Astrocyte of the cerebellum (primary cell): ENCODE measurements around the gene AGXT2.
"Not testable (repeated sequence)": the region's sequence is repeated elsewhere in the genome, so short reads cannot be mapped to it uniquely, and the experiment has no call there.

Source experiments
- DNase-seq: peaks from one replicate; pipeline ENCODE4 v3.0.0-alpha.2; 2011; ENCODE audit warnings: low read depth
- H3K4me3 ChIP-seq: 2 replicates; pipeline ENCODE4 v1.5.1; 2011; ENCODE audit warnings: mild to moderate bottlenecking, low read depth, low read length, moderate library complexity
- in situ Hi-C: cut with HindIII; loops from 2 replicates; pipeline ENCODE4 v1.10.0; 2017; ENCODE audit warnings: low sequenced_read_pairs
- TF ChIP-seq, protein P1 (sequence below): IDR thresholded peaks from 2 replicates; pipeline ENCODE4 v1.5.1; 2012; ENCODE audit warnings: low read length, low read depth, moderate library complexity, mild to moderate bottlenecking; ENCODE audit errors: missing control alignments

AGXT2 gene

GRCh38 chr5:35046774-35047173, 975 bp downstream of the AGXT2 start:
- peak; percentile 29 for DNase-seq
- H3K4me3 ChIP-seq, result no peak overlapping the region
- in situ Hi-C loops, result no loop called here
- TF ChIP-seq, protein P1, sequence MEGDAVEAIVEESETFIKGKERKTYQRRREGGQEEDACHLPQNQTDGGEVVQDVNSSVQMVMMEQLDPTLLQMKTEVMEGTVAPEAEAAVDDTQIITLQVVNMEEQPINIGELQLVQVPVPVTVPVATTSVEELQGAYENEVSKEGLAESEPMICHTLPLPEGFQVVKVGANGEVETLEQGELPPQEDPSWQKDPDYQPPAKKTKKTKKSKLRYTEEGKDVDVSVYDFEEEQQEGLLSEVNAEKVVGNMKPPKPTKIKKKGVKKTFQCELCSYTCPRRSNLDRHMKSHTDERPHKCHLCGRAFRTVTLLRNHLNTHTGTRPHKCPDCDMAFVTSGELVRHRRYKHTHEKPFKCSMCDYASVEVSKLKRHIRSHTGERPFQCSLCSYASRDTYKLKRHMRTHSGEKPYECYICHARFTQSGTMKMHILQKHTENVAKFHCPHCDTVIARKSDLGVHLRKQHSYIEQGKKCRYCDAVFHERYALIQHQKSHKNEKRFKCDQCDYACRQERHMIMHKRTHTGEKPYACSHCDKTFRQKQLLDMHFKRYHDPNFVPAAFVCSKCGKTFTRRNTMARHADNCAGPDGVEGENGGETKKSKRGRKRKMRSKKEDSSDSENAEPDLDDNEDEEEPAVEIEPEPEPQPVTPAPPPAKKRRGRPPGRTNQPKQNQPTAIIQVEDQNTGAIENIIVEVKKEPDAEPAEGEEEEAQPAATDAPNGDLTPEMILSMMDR, result no peak

DNA sequence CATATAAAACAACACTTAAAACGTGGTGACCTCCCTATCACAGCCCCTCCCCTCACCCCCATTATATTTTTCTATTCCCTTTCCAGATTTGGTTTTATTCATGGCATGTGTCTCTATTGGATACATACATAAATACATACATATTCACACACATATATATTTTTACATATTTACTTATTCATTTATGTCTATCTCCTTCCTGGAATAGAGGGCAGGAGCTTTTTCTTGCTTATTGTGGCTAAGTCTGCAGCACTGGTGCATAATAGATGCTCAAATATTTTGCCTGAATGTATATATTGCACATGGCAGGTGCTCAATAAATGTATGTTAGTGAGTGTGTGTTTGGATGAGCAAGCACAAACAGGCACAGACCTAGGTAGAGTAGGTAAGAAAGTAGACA, 2.5 kb downstream of the AGXT2 start:
- no peak for DNase-seq
- no peak overlapping the region for H3K4me3 ChIP-seq
- in situ Hi-C loops, result no loop called here
- TF ChIP-seq, protein P1, result no peak

DNA sequence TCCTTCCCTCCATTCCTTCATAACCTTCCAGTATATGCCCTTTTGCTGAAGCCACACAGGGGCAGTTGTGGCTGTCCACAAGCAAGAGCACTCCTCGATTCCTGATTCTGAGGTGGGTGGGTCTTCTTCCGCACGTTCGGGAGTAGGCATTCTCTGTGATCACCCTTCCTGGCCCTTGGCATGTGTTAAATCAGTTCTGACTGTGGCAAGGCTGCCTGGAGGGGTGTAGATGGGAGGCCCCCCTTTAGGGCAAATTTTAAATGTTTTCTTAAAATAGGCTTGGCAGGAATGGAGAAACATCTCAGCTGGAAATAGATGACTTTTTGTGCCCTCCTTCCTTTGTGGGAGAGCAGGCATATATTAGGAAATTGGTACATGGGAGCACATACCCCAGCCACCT, 3.1 kb downstream of the AGXT2 start:
- in situ Hi-C loops, result no loop called here
- DNase-seq, result no peak
- TF ChIP-seq, protein P1, result no peak
- no peak overlapping the region for H3K4me3 ChIP-seq

DNA sequence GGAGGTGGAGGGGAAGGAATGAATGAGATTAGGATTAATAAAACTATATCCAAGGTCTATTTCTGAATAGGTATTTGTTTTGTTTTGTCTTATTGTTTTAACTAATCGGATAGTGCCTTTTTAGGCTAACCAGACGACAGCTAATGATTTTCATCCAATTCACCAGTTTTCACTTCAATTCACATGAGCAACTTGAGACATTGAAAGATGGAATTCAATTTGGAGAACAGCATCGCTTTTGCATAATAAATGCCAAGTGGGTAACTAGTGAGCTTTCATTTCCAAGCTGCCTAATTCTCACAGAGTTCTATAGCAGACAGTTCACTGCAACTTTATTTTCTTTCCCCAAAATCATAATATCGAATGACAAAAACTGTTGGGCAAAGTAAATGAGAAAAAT, 5.0 kb downstream of the AGXT2 start:
- no peak for DNase-seq
- no peak overlapping the region for H3K4me3 ChIP-seq
- in situ Hi-C loops, result no loop called here
- TF ChIP-seq, protein P1, result no peak

DNA sequence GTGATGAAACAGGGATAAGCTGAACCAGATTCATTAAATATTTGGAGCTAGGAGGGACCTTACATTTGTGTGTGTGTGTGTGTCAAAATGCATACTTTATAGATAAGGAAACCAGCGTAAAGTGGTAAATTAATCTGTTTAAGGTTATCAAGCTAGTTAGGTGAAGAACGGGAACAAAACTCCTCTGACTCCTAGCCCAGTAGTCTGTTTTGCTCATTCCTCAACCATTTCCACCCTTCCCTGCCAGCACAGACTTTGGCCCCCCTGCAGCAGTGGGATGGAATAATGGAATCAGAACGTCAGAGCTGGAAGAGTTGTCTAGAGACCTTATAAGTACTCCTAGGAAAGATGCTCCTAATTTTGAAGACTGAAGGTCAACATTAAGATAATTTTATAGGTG, 6.5 kb downstream of the AGXT2 start:
- H3K4me3 ChIP-seq, result no peak overlapping the region
- no peak for DNase-seq
- TF ChIP-seq, protein P1, result no peak
- in situ Hi-C loops, result no loop called here

DNA sequence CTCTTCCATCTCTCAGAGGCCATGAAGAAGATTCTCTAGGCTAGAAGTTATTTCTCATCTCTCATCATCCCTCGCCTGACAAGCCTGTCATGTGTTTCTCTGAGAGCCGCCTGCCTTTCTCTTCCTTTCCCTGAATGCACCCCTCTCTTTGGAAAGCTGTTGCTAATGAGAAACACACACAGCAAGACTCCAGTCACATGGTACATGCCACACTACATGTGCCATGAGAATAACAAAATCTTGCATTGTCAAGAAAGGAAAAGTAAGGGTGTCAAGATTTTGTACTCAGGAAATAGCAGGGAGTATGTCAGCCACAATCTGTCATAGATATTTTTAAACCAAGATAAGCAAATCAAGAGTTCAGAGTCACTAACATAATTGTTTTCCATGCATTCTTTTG, 8.9 kb downstream of the AGXT2 start:
- no peak overlapping the region for H3K4me3 ChIP-seq
- no peak for DNase-seq
- in situ Hi-C loops, result no loop called here
- TF ChIP-seq, protein P1, result no peak

DNA sequence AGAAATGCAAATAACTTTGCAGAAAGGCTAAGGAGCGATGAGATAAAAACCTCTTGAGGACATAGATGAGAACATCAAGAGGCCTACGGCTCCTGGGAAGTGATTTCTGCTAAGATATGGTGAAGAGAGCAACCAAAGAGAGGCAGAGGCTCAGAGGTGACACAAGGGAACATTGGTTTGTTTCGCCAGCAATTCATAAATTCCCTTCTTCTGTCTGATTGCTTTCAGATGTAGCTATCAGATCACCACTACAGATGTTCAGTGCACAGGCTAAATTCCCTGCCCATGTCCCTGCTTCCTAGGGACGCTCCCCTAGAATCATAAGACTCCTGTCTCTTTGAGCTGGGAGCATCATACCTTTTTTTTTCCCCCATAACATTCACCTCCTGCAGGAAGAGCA, 11.2 kb downstream of the AGXT2 start:
- no peak for DNase-seq
- TF ChIP-seq, protein P1, result no peak
- H3K4me3 ChIP-seq, result no peak overlapping the region
- in situ Hi-C loops, result no loop called here

- DNase-seq, in situ Hi-C loops, H3K4me3 ChIP-seq: not testable (repeated sequence)
Measured at GRCh38 chr5:35035929-35036328, 11.8 kb downstream of the AGXT2 start.
